ENCODE data around the gene BANF2. TPM values are rescaled to one million over a fixed set of nuclear protein-coding genes. Genes with fewer than 3 reads are reported as not detected.

Gene BANF2
- total and polyA plus RNA-seq, 2 of the 4 experiments (the other 2 are of a cell fraction): not detected

DNA sequence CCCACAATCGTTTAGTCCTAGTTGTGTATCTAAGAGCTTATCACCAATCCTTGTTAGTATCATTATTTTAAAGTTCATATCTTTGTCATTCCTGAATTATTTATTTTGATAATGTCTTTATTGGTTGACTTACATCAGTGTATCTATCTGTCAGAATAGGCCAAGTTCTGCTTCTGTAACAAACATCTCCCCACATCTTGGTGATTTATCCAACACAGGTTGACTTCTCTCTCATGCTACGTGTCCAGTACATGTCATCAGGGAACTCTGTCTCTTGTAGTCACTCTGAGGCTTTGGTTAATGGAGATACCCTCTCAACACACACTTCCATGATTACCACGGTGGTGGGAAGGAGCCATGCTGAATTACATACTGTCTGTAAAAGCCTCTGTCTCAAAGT, 38.4 kb downstream of the BANF2 start:
- intact Hi-C loops (cut with micrococcal nuclease): no loop called here
- Histone ChIP-seq H4K20me1 (ENCODE audit: insufficient read depth, low read length) (no peaks in the 10 kb centered on the region), H3K18ac (ENCODE audit: low read depth, low read length) (no peak overlapping the region), H3K4me3 (ENCODE audit: insufficient read depth, low read depth, low read length) (no peak overlapping the region), H3K14ac (replicated peaks; ENCODE audit: low read depth, low read length) (no peak overlapping the region), H3K36me3 (ENCODE audit: control insufficient read depth, insufficient read depth, low read length) (no peaks in the 10 kb centered on the region), H3K27me3 (ENCODE audit: control insufficient read depth, insufficient read depth, low read length) (no peaks in the 10 kb centered on the region), H2BK120ac (ENCODE audit: low read depth, low read length) (no peak overlapping the region), H3K56ac (ENCODE audit: extremely low read depth, insufficient read depth, low read length) (no peak overlapping the region), H3K23ac (ENCODE audit: low read depth, low read length) (no peak overlapping the region), H4K5ac (ENCODE audit: low read depth, low read length) (no peak overlapping the region), H4K91ac (ENCODE audit: insufficient read depth, low read depth, low read length) (no peak overlapping the region), H2BK20ac (ENCODE audit: low read depth, low read length) (no peak overlapping the region), H2AK5ac (ENCODE audit: low read depth, low read length) (no peak overlapping the region), H3K4me2 (ENCODE audit: low read depth, low read length) (no peak overlapping the region), H2BK5ac (ENCODE audit: low read depth, low read length, poor library complexity, severe bottlenecking) (no peak overlapping the region), H4K8ac (ENCODE audit: low read depth in 2 of 2, low read length in 2 of 2) (no peak overlapping the region), H2AFZ (replicated peaks; ENCODE audit: low read length, poor library complexity) (no peak overlapping the region), H2AK9ac (replicated peaks; ENCODE audit: low read depth, low read length, poor library complexity) (no peak overlapping the region), H3K9me3 (ENCODE audit: control insufficient read depth, insufficient read depth, low read length) (peaks cover 8% of the 10 kb centered on the region), H3K4me1 (ENCODE audit: control insufficient read depth, insufficient read depth, low read length) (peaks cover 12% of the 10 kb centered on the region), H2BK15ac (ENCODE audit: low read depth, low read length) (no peak overlapping the region), H3K9ac (ENCODE audit: low read depth, low read length) (no peak overlapping the region), H3K4ac (ENCODE audit: low read depth, low read length) (no peak overlapping the region), H3K27ac (ENCODE audit: insufficient read depth, low read length) (no peak overlapping the region), H3K79me1 (ENCODE audit: low read depth in 1 of 2, low read length in 2 of 2) (no peaks in the 10 kb centered on the region), H3K9me1 (ENCODE audit: insufficient read depth, low read length) (peaks cover 3% of the 10 kb centered on the region; the same call in 1 of the 2 replicates)
- no peak for DNase-seq
- ATAC-seq (ENCODE audit: low read depth): no peak
- in situ Hi-C loops (cut with MboI; ENCODE audit: low sequenced_read_pairs): no loop called here
- no CpG with 5 or more reads among the region's 3 CpGs for WGBS, 2 experiments (ENCODE audit: extremely low coverage in 2 of 2, insufficient read length in 1 of 2)
- no TSS peak for BruUV-seq (replicated peaks)
- dilution Hi-C loops (cut with HindIII; ENCODE audit: low sequenced_read_pairs, unreplicated experiment): no loop called here
- TF ChIP-seq CEBPB (IDR thresholded peaks at IDR 0.05; ENCODE audit: low read depth, low read length) (no peak), POLR2A (IDR thresholded peaks at IDR 0.05; ENCODE audit: low read depth, low read length) (no peak), MAZ (IDR thresholded peaks at IDR 0.05; ENCODE audit: borderline replicate concordance, low read depth, low read length) (no peak), FOS (IDR thresholded peaks at IDR 0.05; ENCODE audit: low read depth, low read length) (no peak), CHD1 (IDR thresholded peaks at IDR 0.05; ENCODE audit: low read depth, low read length) (no peak), NFE2L2 (IDR thresholded peaks at IDR 0.05; ENCODE audit: low read depth, low read length) (no peak), MAFK (IDR thresholded peaks at IDR 0.05; ENCODE audit: low read depth, low read length) (no peak), SMC3 (IDR thresholded peaks at IDR 0.05; ENCODE audit: low read depth, low read length) (no peak), BHLHE40 (IDR thresholded peaks at IDR 0.05; ENCODE audit: low read depth, low read length) (no peak), RCOR1 (IDR thresholded peaks at IDR 0.05; ENCODE audit: insufficient replicate concordance, low read length) (no peak), ELK1 (IDR thresholded peaks at IDR 0.05; ENCODE audit: borderline replicate concordance, low read depth, low read length) (no peak), RAD21 (IDR thresholded peaks at IDR 0.05; ENCODE audit: low read length) (no peak)
- TF ChIP-seq, protein P1, sequence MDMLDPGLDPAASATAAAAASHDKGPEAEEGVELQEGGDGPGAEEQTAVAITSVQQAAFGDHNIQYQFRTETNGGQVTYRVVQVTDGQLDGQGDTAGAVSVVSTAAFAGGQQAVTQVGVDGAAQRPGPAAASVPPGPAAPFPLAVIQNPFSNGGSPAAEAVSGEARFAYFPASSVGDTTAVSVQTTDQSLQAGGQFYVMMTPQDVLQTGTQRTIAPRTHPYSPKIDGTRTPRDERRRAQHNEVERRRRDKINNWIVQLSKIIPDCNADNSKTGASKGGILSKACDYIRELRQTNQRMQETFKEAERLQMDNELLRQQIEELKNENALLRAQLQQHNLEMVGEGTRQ (IDR thresholded peaks at IDR 0.05; ENCODE audit: low read depth, low read length): no peak
- POLR2A ChIA-PET (ENCODE audit: unreplicated experiment): no interaction called here
- CTCF ChIA-PET: no interaction called here

Measured in IMR-90 (cell line).